Osteocyte (in vitro differentiated cells): ENCODE measurements around the gene CLMN. TPM values are rescaled to one million over a fixed set of nuclear protein-coding genes. Genes with fewer than 3 reads are reported as not detected.

Experiments
- DNase-seq: peaks from one replicate; pipeline ENCODE4 v3.0.0; 2021; ENCODE audit warnings: mixed read lengths; ENCODE audit not compliant: unreplicated experiment; ENCODE audit errors: extremely low spot score
- H3K27ac Mint-ChIP-seq: one replicate; pipeline ENCODE4 v1.8.0; 2021; ENCODE audit warnings: mild to moderate bottlenecking, mixed read lengths; ENCODE audit not compliant: unreplicated experiment
- H3K27me3 Mint-ChIP-seq: one replicate; pipeline ENCODE4 v1.8.0; 2021; ENCODE audit warnings: mixed read lengths; ENCODE audit not compliant: unreplicated experiment
- H3K36me3 Mint-ChIP-seq: one replicate; pipeline ENCODE4 v1.8.0; 2021; ENCODE audit warnings: mixed read lengths; ENCODE audit not compliant: unreplicated experiment
- H3K4me1 Mint-ChIP-seq: one replicate; pipeline ENCODE4 v1.8.0; 2021; ENCODE audit warnings: mixed read lengths; ENCODE audit not compliant: unreplicated experiment
- H3K4me3 Mint-ChIP-seq: one replicate; pipeline ENCODE4 v1.8.0; 2021; ENCODE audit warnings: mild to moderate bottlenecking, moderate library complexity, mixed read lengths; ENCODE audit not compliant: unreplicated experiment
- H3K9me3 Mint-ChIP-seq: one replicate; pipeline ENCODE4 v1.8.0; 2021; ENCODE audit warnings: mixed read lengths; ENCODE audit not compliant: unreplicated experiment
- CTCF ChIP-seq: fragments of 200-600 bp; sonication (generic); IDR thresholded peaks from 2 replicates; pipeline ENCODE4 v1.5.0; 2021; ENCODE audit warnings: antibody characterized with exemption, mild to moderate bottlenecking, moderate library complexity
- total RNA-seq: library from RNA; stranded (reverse); gene quantifications from 2 replicates; pipeline ENCODE4 v1.2.1, GENCODE V29; 2021

The CLMN gene
- total RNA-seq, 1 donor from 2014 or later = 5.4 TPM

- no peak overlapping the region for H3K4me3 Mint-ChIP-seq
Observed at GRCh38 chr14:95312311-95312710, 7.4 kb downstream of the CLMN start.

DNA sequence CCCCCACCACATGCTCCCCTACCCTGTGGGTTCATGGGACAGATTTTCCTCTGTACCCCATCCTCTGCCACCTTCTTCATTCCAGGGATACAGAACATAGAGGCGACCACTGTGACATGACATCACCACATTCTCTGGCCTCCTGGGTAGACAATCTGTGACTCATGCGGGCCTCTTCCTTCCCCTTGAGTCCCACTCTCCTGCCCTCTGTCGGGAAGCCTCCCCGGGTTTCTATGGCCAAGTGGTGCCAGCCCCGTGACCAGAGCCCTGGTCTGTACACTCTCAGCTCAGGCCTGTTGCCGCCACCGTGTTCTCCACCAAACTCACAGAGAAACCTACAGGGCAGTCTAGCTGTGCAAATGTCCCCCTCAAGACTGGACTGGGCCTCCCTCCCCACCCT is 8.0 kb downstream of the CLMN start:
- H3K27ac Mint-ChIP-seq = no peak overlapping the region
- no peaks in the 10 kb centered on the region for H3K9me3 Mint-ChIP-seq
- TF ChIP-seq CTCF = no peak
- H3K4me1 Mint-ChIP-seq = peaks cover 11% of the 10 kb centered on the region
- no peak overlapping the region for H3K4me3 Mint-ChIP-seq
- no peak for DNase-seq
- H3K36me3 Mint-ChIP-seq = no peaks in the 10 kb centered on the region
- no peaks in the 10 kb centered on the region for H3K27me3 Mint-ChIP-seq

More at GRCh38 chr14:95312311-95312710, 7.4 kb downstream of the CLMN start:
- Mint-ChIP-seq H3K9me3 (no peaks in the 10 kb centered on the region), H3K27ac (no peak overlapping the region), H3K27me3 (no peaks in the 10 kb centered on the region), H3K36me3 (no peaks in the 10 kb centered on the region), H3K4me1 (peaks cover 11% of the 10 kb centered on the region)
- no peak for DNase-seq
- TF ChIP-seq CTCF = no peak

- Mint-ChIP-seq H3K27ac (no peak overlapping the region), H3K4me1 (peaks cover 11% of the 10 kb centered on the region), H3K36me3 (no peaks in the 10 kb centered on the region), H3K27me3 (peaks cover 2% of the 10 kb centered on the region), H3K9me3 (no peaks in the 10 kb centered on the region), H3K4me3 (no peak overlapping the region)
- no peak for DNase-seq
- TF ChIP-seq CTCF = no peak
Observed at GRCh38 chr14:95310635-95311380, 8.9 kb downstream of the CLMN start.

GRCh38 chr14:95309261-95310051 is 10.3 kb downstream of the CLMN start:
- TF ChIP-seq CTCF = no peak

DNA sequence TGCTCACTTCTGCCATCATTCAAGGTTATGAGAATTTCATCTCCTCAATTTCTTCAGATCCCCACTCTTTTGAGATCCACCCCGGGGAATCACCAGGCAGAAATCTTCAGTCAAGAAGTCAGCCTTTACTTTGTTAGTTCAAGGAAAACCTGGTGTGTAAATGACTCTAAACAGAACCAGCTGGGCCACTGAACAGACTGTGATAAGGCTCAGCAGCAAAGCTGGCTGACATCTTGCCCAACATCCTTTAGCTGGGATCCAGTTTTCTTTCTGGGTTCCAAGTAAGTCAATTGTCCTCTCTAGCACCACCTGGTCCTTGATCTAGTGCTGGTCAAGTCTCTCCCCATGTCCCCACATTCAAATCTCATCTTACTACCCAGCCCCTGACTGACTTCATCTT is 11.6 kb downstream of the CLMN start:
- Mint-ChIP-seq H3K36me3 (no peaks in the 10 kb centered on the region), H3K4me1 (peaks cover 13% of the 10 kb centered on the region), H3K9me3 (no peaks in the 10 kb centered on the region), H3K4me3 (no peak overlapping the region), H3K27me3 (peaks cover 4% of the 10 kb centered on the region), H3K27ac (no peak overlapping the region)
- no peak for TF ChIP-seq CTCF
- DNase-seq = no peak

More at GRCh38 chr14:95309261-95310051, 10.3 kb downstream of the CLMN start:
- DNase-seq = no peak
- Mint-ChIP-seq H3K27ac (no peak overlapping the region), H3K4me3 (no peak overlapping the region), H3K36me3 (no peaks in the 10 kb centered on the region), H3K4me1 (peaks cover 8% of the 10 kb centered on the region), H3K9me3 (no peaks in the 10 kb centered on the region), H3K27me3 (peaks cover 4% of the 10 kb centered on the region)
